Measurements from ENCODE around the gene RBFOX2.

DNA sequence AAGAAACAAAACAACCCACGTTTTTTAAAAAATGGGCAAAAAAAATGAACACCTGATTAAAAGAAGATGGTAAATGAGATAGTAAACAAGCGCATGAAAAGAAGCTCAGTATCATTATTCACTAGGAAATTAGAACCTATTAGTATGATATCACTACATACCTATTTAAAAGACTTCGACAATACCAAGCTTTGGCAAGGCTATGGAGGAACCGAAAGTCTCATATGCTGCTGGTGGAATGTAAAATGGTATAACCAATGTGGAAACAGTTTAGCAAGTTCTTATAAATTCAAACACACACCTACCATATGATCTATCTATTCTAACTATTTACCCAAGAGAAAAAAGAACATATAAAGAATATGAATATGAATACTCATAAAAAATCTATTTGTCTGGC is 167.2 kb downstream of the RBFOX2 start:
- no peak for TF ChIP-seq POLR2A (IDR thresholded peaks at IDR 0.05)
- TF ChIP-seq CTCF (IDR thresholded peaks at IDR 0.05) = no peak

Measured in Peyer's patch (tissue), 4 donors.